MM.1S (cell line): ENCODE results near the gene PDE6B.

Source experiments
- DNase-seq: peaks from one replicate; pipeline ENCODE4 v3.0.0-alpha.2; 2015
- H2AFZ ChIP-seq: fragments of 300-600 bp; sonication (generic); 2 replicates; pipeline ENCODE4 v1.6.0; 2016; ENCODE audit warnings: antibody characterized with exemption, low read length
- H3F3A ChIP-seq: fragments of 300-600 bp; sonication (generic); 2 replicates; pipeline ENCODE4 v1.6.1; 2016; ENCODE audit warnings: mild to moderate bottlenecking, antibody characterized with exemption, low read length, moderate library complexity, mixed read lengths; ENCODE audit not compliant: insufficient read depth
- H3K27ac ChIP-seq: fragments of 300-600 bp; sonication (generic); 2 replicates; pipeline ENCODE4 v1.5.1; 2016; ENCODE audit warnings: mild to moderate bottlenecking, low read length
- H3K27me3 ChIP-seq: fragments of 300-600 bp; sonication (generic); replicated peaks from 2 replicates; pipeline ENCODE4 v1.6.0; 2016; ENCODE audit warnings: low read length; ENCODE audit not compliant: insufficient read depth
- H3K36me3 ChIP-seq: fragments of 300-600 bp; sonication (generic); replicated peaks from 2 replicates; pipeline ENCODE4 v1.6.1; 2016; ENCODE audit warnings: mild to moderate bottlenecking, low read length, mixed read lengths; ENCODE audit not compliant: insufficient read depth
- H3K4me1 ChIP-seq: fragments of 300-600 bp; sonication (generic); 2 replicates; pipeline ENCODE4 v1.6.1; 2016; ENCODE audit warnings: low read length, mixed read lengths
- H3K4me2 ChIP-seq: fragments of 300-600 bp; sonication (generic); 2 replicates; pipeline ENCODE4 v1.6.0; 2016; ENCODE audit warnings: low read depth, low read length
- H3K4me3 ChIP-seq: fragments of 300-600 bp; sonication (generic); 2 replicates; pipeline ENCODE4 v1.5.1; 2016; ENCODE audit warnings: low read length, mixed read lengths
- H3K79me2 ChIP-seq: fragments of 300-600 bp; sonication (generic); 2 replicates; pipeline ENCODE4 v1.6.1; 2016; ENCODE audit warnings: mixed run types, low read length, mixed read lengths
- H3K9ac ChIP-seq: fragments of 300-600 bp; sonication (generic); 2 replicates; pipeline ENCODE4 v1.6.1; 2016; ENCODE audit warnings: low read length, mixed read lengths
- H3K9me2 ChIP-seq: fragments of 300-600 bp; sonication (generic); replicated peaks from 2 replicates; pipeline ENCODE4 v1.6.1; 2016; ENCODE audit warnings: mild to moderate bottlenecking, low read length, mixed read lengths; ENCODE audit not compliant: insufficient read depth
- H3K9me3 ChIP-seq: fragments of 300-600 bp; sonication (generic); replicated peaks from 2 replicates; pipeline ENCODE4 v1.6.1; 2016; ENCODE audit warnings: mild to moderate bottlenecking, low read length, mixed read lengths; ENCODE audit not compliant: insufficient read depth
- H4K20me1 ChIP-seq: fragments of 300-600 bp; sonication (generic); 2 replicates; pipeline ENCODE4 v1.6.1; 2016; ENCODE audit warnings: mild to moderate bottlenecking, low read length, moderate library complexity, mixed read lengths; ENCODE audit not compliant: insufficient read depth
- EZH2 ChIP-seq: fragments of 300-600 bp; sonication (generic); optimal IDR thresholded peaks from 2 replicates; pipeline ENCODE3; 2017; ENCODE audit warnings: low read depth, mild to moderate bottlenecking, antibody characterized with exemption, low read length, mixed read lengths
- EZH2phosphoT487 ChIP-seq: fragments of 300-600 bp; sonication (generic); IDR thresholded peaks from 2 replicates; pipeline ENCODE4 v1.6.1; 2018; ENCODE audit warnings: antibody characterized with exemption, low read length
- TF ChIP-seq, protein P1 (sequence below): fragments of 300-600 bp; sonication (generic); IDR thresholded peaks from 2 replicates; pipeline ENCODE4 v1.5.1; 2016; ENCODE audit warnings: antibody characterized with exemption, low read length, mixed read lengths

Gene PDE6B

DNA sequence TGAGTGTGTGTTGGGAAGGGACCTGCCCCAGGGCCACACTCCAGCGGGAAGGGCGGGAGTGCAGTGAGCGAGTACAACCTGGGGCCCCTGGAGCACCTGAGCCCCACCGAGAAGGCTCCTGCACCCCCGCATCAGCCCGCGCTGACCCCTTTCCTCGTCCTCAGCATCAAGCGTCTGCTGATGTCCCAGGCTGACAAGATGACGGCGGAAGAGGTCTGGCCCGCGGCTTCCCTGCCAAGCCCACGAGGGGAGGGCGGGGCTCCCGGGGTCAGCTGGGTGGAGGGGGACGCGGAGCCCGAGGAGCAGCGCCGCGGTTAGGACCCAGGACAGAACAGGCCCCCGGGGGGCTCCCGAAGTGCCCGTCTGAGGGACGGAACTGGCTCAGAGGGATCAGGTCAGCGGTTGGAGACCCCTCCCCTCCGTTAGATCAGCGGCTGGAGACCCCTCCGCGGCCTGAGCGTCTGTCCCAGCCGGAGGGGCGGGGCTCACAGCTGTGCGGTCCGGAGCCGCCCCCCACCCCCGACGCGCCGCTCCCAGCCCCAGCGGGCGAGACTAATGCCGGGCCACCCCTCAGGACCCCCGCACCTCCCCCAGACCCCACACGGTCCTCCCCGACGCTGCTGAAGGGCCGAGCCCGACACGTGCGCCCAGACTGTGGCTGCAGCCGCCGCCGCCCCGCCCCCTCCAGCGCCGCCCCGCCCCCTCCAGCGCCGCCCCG lies 55.7 kb downstream of the PDE6B start:
- Histone ChIP-seq H3K9me3 (no peaks in the 10 kb centered on the region), H3K4me2 (no peak overlapping the region), H3K27ac (no peak overlapping the region), H3K27me3 (no peaks in the 10 kb centered on the region), H4K20me1 (no peaks in the 10 kb centered on the region), H3K9me2 (no peaks in the 10 kb centered on the region), H3K4me1 (no peaks in the 10 kb centered on the region), H3K79me2 (no peaks in the 10 kb centered on the region), H3K36me3 (no peaks in the 10 kb centered on the region), H2AFZ (no peak overlapping the region), H3K9ac (no peak overlapping the region), H3K4me3 (no peak overlapping the region), H3F3A (no peaks in the 10 kb centered on the region)
- no peak for DNase-seq
- TF ChIP-seq, protein P1, sequence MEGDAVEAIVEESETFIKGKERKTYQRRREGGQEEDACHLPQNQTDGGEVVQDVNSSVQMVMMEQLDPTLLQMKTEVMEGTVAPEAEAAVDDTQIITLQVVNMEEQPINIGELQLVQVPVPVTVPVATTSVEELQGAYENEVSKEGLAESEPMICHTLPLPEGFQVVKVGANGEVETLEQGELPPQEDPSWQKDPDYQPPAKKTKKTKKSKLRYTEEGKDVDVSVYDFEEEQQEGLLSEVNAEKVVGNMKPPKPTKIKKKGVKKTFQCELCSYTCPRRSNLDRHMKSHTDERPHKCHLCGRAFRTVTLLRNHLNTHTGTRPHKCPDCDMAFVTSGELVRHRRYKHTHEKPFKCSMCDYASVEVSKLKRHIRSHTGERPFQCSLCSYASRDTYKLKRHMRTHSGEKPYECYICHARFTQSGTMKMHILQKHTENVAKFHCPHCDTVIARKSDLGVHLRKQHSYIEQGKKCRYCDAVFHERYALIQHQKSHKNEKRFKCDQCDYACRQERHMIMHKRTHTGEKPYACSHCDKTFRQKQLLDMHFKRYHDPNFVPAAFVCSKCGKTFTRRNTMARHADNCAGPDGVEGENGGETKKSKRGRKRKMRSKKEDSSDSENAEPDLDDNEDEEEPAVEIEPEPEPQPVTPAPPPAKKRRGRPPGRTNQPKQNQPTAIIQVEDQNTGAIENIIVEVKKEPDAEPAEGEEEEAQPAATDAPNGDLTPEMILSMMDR: no peak
- no peak for TF ChIP-seq EZH2
- no peak for TF ChIP-seq EZH2phosphoT487

DNA sequence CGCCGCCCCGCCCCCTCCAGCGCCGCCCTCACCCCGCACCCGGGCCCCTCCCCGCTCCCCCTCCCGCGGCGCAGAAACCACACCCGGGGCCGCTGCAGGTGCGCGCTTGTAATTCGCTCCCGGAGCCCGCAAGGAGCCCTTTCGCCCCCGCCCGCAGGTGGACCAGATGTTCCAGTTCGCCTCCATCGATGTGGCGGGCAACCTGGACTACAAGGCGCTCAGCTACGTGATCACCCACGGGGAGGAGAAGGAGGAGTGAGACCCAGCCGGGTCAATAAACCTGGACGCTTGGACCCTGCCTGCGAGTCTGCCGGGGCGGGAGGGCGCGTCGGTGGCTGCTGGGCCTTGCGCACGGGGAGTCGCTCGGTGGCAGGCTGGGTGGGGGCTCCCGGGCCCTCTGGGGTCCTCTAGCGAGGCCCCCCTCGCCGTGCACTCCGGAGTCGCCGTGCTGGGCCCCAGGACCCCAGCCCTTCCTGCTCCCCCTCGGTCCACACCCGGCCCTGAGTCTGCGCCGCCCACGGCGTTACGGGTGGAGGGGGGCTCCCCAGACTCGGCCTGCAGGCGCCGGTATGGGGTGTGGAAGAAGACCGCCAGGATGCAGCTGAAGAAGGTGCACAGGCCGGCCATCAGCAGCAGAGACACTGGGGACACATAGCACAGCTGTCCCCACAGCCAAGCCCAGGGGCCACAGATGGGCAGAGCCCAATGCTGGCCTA lies 56.5 kb downstream of the PDE6B start:
- H3K36me3 ChIP-seq: no peaks in the 10 kb centered on the region
- TF ChIP-seq, protein P1: no peak
- TF ChIP-seq EZH2 (no peak), EZH2phosphoT487 (no peak)
- H3K4me3 ChIP-seq: no peak overlapping the region
- no peak overlapping the region for H3K9ac ChIP-seq
- H3K4me2 ChIP-seq: no peak overlapping the region
- H3K27ac ChIP-seq: no peak overlapping the region
- DNase-seq: no peak
- H3K79me2 ChIP-seq: no peaks in the 10 kb centered on the region
- H3K9me3 ChIP-seq: no peaks in the 10 kb centered on the region
- H3K27me3 ChIP-seq: no peaks in the 10 kb centered on the region
- H3F3A ChIP-seq: no peaks in the 10 kb centered on the region
- no peak overlapping the region for H2AFZ ChIP-seq
- H3K4me1 ChIP-seq: no peaks in the 10 kb centered on the region
- H4K20me1 ChIP-seq: no peaks in the 10 kb centered on the region
- no peaks in the 10 kb centered on the region for H3K9me2 ChIP-seq

DNA sequence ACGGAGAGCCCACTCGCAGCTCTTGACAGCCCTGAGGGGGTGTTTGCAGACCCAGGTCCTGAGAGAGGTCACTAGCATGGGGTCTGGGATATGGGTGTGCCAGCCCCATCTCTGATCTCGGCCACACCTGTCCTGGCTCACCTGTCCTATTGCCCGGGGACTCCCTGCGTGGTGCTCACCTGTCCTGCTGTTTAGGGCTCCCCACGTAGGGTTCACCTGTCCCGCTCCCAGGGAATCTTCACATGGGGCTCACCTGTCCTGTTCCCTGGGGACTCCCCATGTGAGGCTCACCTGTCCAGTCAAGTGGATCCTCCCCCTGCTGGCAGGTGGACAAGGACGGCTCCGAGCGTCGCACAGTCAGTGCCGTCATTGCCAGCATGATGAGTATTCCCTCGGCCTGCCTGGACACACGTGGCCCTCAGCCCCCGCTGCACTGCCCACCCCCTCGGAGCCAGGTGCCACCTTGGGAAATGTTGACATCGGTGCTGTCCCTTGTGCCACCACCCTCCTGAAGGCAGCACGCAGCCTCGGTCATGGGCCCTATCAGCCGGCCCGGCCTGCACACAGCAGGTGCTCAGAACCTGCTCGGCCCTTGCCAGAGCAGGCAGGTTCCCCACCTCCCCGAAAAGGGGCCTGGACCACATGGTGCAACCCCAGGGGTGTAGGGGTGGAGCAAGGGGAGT lies 57.3 kb downstream of the PDE6B start:
- Histone ChIP-seq H4K20me1 (no peaks in the 10 kb centered on the region), H3K4me2 (no peak overlapping the region), H3K36me3 (no peaks in the 10 kb centered on the region), H3K9ac (no peak overlapping the region), H2AFZ (no peak overlapping the region), H3K9me3 (no peaks in the 10 kb centered on the region), H3K27me3 (no peaks in the 10 kb centered on the region), H3K4me3 (no peak overlapping the region), H3K4me1 (no peaks in the 10 kb centered on the region), H3K9me2 (no peaks in the 10 kb centered on the region), H3K27ac (no peak overlapping the region), H3K79me2 (no peaks in the 10 kb centered on the region), H3F3A (no peaks in the 10 kb centered on the region)
- no peak for TF ChIP-seq EZH2phosphoT487
- TF ChIP-seq EZH2: no peak
- TF ChIP-seq, protein P1: no peak
- no peak for DNase-seq
